Effector CD4-positive, alpha-beta T cell (primary cell): ENCODE measurements around the gene PEMT.
A peak's percentile ranks its signal among the peaks of the same experiment; 100 is the strongest.

Experiments
- DNase-seq: peaks from one replicate; pipeline ENCODE4 v3.0.0-alpha.2; 2020

PEMT gene

DNA sequence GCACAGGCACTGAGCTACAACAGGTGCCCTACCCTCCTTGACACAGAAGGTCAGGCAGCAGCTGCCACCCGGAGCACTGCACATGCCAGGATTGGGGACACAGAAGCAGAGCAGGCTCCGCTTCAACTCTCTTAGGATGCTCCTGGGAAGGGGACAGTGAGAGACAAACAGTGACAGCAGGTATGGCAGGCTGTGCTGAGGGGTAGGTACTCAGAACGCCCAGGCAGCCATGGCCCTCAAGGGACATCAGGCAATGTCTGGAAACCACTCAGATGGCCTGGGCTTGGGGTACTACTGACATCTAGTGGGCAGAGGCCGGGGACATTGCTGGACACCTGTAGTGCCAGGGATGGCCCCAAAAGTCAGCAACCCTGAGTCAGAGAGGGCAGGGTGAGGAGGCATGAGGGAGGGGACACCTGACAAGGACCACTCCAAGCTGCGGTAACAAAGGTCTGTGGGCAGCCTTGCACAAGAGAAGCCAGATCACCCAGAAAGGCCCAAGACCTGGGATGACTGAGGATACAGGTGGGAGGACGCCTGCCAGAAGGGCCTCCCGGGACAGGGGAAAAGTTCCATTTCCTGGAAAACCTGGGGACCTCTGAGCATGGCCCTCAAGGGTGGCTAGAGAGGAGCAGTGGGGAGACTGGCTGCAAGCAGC lies 21.2 kb downstream of the PEMT start:
- DNase-seq = no peak

DNA sequence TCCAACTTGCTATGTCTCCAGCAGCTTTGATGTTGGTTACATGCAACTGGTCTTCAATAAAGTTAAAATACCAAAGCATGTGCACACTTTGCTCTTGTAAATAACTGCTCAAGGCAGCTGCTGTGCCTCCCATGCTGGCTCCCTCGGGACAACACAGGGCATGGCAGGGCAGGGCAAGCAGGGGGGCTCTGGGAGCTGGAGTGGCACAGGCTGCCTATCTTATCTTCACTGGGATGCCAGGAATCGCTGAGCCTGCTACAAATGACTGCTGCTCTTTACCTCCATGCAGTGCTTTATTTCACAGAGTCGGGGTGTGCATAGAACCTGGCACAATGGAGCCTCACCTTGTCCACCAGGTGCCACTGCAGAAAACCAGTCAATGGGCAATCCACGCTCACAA lies 21.8 kb downstream of the PEMT start:
- no peak for DNase-seq

DNA sequence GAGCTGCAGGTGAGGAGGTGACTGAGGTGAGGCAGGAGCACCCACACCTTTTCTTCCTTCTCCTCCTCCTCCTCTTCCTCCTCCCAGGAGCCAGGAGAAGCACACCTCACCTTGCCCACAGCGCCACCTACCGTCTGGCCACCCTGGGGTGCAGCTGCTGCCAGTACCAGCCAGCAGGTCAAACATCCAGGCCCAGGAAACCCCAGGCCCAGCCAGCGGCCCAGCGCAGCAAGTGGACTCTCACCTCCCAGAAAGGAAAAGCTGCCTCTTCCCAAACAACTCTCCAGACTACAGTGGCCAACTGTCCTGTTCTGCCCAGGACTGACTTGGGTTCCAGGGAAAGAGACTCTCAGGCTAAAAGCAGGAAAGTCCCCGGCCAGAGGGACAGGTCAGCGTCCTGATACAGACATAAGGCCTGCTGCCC lies 22.7 kb downstream of the PEMT start:
- DNase-seq = peak; percentile 33

DNA sequence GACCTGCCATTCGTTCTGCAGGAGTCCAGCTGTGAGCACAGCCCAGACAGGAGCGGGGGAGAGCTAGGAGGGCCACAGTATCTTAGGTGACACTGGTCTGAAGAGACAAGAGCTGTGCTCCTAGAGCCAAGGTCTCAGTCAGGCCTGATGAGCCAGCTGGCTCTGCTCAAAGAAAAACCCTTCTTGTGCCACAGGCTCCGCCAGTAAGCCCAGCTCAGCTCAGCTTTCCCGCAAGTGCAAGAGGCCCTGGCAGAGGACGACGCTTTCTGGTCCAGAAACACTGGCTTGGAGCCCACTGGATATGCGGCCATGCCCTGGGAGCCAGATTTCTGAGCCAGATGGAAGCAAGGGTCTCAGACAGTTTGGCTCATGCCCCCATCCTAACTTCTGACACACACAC lies 23.9 kb downstream of the PEMT start:
- no peak for DNase-seq

DNA sequence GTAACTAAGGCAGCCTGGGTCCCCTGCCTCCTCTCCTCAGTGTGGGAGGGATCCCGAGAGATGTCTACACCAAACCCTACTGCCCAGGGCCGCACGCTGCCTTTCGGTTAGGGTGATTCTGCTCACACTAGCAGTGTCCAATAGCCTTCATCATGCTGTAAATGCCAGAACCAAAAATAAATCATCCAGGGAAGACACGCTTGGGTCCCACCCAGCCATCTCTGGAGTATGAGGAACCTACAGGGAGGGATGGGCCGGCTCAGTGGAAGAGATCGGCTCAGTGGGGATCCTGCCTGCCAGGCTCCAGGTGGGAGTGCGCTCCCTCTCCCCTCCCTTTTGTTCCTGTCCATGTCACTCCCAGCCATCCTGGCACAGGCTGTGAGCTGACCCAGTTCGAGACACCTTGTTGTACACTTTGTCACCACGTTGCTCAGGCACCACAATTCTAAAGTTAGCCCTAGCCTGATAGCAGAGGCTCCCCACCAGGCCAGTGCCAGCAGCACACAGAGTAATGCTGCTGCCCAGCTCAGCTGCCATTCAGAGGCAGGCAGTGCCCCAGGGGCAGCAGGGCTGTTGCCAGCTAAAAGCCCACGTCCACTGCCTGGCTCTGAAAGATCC lies 24.5 kb downstream of the PEMT start:
- no peak for DNase-seq

DNA sequence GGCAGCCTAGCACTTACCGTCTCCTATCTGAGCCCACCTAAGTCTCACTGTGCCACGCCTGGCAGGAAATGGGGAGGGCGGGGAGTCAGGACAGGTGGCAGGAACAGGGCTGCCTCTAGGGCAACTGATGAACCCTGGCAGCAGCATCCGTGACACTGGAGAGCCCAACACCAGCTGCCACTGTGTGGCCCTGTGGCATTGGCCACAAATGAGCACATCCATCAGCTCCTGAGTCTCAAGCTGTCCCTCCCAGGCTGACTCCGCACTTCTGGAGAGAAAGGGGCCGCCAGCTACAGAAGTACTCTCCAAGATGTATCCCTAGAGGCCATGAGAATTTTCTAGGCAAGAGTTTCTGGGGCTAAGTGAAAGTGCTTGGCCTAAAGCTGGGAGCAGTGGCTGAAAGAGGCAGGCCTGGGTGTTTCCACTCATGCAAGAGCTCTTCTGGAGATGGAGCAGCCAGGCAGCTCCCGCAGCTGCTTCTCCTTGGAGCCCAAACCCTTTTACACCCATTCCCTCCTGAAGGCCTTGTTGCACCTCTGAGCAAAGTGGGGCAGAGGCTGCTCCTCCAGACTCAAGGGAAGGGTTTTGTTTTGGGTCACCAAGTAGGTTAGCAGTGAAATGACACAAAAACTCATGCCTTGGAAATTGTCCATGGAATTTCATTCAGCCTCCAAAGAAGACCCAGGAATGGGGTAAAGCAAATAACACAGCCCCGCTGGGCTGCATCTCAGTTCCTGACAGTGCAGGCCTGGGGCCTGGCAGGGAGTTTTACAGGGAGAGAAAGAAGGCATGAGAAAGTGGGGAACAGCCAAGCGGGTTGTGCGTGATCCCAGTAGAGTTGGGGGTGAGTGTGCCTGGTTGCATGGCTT lies 25.8 kb downstream of the PEMT start:
- DNase-seq = no peak

DNA sequence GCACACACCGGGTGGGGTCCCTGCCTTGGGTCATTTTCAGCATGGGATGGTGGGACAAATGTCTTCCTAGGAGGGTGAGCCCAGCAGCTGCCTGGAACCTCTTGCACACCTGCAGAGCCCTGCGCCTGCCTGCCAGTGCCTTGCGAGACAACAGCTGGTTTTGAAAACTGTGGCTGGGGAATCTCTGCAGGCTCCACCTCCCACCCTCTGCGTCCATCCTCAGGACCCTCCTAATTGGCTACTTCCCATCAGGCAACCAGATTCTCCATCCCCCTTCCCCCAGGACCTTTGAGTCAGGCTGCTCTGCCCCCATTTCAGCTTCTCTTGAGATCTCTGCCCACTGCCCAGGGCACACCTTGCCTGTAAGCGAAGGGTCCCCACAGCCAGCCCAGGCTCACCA lies 26.6 kb downstream of the PEMT start:
- DNase-seq = no peak

DNA sequence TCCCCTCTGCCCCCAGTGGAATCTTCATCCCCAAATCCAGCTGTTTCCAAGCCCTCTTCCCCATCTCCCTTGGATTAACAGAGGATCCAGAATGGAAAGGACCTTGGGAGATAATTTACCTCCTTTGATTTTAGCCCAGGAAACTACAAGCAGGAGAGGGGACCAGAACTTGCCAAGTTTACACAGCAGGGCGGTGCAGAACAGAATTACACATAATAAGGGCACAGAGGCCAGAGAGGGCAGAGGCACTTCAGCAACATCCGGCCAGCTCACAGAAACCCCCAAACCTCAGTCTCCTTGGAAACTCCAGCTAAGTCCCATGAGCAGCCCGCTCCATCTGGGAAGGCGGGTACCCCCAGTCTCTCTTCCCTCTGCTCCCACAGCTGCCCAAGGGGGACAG lies 27.2 kb downstream of the PEMT start:
- DNase-seq = no peak

DNA sequence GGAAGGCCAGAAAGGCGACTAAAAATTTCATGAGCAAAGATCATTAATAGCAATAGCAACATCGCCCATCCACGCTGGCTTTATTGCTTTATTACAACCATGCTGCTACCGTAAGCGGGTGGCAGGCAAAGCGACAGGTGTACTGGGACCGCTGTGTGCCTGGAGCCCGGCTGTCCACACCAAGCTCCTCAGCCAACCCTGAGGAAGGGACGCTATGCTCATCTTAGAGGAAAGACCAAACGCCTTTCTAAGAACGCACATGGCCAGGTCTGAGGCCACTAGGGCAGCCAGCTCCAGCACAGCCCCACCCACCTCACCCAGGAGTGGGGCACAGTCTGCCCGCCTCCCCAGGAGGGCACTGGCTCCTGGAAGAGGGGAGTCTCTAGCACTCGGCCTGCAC lies 28.0 kb downstream of the PEMT start:
- DNase-seq = no peak

DNA sequence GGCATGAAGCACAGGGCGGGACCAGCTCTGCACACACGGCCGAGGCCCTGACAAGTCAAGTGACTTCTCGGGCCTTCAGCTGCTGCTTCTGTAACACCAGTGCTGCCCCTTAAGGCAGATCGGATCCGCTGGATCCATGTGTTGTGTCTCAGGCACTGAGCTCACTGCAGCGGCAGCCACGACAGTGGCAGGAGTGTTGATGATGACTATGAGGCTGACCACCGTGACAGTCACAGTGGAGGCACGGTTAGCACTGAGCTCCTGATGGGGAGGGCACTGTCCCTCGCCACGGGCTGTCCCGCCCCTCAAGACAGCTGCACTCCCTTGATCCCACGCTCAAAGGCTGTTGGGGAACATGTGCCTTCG lies 29.4 kb downstream of the PEMT start:
- DNase-seq = no peak

DNA sequence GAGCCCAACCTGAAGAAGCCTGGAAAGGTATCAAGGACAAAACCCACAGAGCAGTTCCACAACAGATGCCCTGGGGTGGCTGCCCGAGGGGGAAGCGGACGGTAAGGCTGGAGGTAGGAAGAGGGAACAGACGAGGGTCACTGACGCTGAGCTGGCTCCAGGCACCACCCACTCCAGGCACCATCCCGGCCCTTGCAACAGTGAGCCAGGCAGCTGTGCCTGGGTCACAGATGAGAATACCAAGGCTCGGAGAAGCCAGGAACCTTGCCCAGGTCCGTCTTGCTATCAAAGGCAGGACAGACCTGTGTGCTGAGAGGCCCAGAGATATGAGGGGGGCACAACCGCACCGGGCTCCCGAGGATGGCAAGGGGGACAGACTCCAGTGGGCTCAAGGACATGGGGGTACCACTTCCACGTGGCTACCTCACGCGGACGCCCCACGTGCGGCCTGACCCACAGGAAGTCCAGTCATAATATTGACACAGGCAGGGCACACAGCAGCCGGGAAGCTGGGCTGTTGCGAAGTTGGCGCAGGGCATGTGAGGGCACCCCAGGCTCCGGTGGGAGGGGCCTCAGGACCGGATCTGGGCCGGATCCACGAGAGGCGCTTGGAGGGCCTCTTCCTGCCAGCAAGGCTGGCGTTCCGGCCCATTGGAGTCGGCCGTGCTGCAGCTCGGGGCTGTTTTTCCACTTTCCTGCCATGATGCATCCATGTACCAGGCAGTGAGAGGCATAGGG lies 29.9 kb downstream of the PEMT start:
- no peak for DNase-seq

DNA sequence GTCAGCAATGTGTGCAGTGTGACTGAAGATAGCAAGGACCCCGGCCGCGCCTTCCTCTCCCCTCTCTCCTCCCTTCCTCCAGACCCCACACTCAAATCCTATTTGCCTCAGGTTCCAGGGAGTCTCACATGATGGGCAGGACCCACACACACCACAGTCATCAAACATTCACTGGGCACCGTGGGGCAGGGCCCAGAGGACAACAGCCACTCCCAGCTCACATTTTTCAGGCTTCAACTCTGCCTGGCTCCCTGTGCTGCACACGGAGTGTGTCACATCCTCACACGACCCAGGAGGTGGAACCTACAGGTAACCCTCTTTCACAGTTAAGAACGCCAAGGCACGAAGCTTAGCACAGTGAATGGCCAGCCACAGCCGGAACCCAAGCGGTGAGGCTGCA lies 30.5 kb downstream of the PEMT start:
- DNase-seq = no peak

DNA sequence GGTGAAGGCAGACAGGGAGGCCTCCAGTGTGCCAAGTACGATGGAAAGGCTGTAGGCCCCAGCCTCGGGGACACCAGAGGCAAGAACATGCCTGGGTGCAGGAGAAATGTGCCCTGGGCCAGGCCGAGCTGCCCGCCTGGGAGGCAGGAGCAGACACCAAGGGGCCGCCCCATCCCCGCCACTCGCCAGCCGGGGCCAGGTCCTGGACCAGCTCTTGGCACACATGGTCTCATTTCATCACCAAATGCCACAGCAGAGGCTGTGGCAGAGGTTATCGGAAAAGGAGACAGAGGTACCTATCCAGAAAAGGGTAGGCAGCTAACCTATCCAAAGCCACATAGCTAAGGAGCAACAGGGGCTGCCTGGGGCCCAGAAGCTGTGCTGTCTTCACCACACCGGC lies 31.3 kb downstream of the PEMT start:
- DNase-seq = no peak

DNA sequence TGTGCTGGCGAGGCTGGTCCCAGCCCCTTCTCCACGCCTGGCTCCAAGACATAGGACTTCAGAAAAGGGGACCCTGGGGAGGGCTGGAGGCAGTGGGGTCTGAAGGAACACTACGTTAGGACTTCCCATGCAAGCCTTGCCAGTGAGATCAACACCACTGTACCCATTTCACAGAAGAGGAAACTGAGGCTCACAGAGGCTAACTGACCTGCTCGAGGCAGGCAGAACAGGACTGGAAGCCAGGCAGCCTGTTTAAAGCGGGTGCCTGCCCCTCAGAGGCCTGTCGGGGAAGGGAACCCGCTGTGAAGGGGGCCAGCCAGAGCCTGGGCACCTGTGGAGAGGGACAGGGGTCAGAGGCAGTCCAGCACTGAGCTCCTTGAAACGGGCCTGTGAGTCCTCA lies 32.3 kb downstream of the PEMT start:
- no peak for DNase-seq

DNA sequence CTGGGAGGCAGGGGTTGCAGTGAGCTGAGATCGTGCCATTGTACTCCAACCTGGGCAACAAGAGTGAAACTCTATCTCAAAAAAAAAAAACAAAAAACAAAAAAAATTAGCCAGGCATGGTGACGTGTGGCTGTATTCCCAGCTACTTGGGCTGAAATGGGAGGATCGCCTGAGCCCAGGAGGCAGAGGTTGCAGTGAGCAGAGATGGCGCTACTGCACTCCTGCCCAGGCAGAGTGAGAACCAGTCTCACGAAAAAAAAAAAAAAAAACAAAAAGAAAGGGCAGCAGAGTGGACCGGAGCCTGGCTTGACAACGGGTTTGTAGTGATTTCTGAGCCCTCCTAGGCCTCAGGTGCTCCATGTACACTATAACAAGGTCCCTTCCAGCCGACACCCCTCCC lies 33.1 kb downstream of the PEMT start:
- DNase-seq = no peak

DNA sequence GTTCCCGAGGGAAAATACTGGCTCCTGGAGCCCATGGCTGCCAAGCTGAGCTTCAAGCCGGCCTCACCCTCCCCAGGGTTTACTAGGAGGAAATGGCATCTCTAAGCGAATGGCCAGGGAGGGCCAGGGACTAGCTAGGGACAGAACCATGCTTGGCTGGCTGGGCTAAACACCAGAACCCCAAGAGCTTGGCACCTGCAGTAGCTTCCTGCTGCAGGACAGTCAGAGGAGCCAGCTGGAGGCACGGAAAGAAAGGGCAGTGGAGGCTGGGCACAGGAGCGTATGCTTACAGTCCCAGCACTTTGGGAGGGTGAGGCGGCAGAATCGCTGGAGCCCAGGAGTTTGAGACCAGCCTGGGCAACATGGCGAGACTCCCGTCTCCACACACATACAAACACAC lies 33.7 kb downstream of the PEMT start:
- no peak for DNase-seq

DNA sequence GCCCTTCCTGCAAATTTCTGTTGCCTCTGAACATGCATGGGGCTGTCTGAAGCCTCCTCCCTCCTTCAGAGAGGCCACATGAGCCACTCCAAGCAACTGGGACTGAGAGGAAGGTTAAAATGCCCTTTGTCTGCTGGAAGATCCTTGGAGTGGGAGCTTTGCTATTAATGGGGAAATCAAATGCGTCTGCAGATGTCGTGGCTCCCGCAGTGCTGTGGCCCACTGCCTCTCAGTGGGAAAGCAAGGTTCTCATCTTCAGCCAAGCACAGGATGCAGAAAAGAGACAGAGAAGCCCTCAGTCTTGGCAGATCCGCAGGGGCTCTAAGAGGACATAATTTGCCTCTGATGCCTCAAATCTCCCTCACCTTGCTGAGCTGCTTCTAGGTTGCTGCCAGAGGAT lies 34.8 kb downstream of the PEMT start:
- DNase-seq = no peak

DNA sequence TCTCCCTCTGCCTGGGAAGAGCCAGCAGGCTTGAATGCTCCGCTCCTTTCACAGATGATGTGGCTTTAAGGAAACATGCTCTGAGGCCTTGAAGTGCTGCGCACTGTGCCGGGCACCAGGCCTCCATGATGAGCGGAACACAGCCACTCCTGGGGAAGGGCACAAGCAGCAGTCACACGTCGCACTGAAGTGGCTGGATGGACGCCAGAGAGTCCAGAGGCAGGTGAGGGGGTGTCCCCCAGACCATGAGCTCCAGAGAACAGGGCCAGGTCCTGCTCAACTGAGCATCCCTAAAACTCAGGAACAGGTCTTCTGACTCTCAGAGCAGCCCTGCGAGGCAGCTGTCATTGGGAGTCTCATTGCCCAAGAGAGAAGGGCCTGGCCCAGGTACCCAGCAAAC lies 35.6 kb downstream of the PEMT start:
- DNase-seq = no peak

DNA sequence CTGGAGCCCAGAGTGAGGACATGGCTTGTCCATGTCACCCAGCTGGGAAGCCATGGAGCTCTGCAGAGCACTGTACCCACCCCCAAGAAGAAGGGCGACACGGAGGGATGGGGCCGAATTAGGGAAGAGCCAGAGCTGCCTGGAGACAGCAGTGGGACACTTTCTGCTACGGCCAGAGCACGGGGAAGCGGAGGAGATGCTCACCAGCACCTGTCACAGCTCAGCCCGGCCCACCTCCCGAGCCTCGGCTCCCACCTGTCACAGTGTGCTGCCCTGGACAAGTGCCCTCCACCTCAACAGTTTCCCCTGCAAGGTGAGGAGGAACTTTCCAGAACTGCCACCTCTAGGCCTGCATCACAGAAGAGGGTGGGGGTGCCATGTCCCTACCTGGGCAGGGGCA lies 36.4 kb downstream of the PEMT start:
- DNase-seq = no peak

DNA sequence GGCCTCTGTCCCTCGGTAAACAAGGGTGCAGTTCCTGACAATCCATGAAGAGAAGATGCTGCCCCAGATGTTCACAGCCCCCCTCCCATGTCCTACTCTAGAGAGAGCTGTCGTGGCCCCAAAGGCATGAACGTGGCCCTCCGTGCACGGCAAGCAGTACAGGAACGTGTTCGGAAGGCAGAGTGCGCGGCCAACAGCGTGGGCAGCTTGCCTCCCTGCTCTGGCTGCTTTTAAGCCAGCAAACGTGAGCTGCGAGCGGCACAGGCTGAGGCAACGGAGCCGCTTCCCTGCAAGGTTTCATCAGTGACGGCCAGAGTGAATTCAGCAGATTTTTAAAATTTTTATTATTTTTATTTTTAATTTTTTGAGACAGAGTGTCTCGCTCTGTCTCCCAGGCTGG lies 37.2 kb downstream of the PEMT start:
- no peak for DNase-seq

DNA sequence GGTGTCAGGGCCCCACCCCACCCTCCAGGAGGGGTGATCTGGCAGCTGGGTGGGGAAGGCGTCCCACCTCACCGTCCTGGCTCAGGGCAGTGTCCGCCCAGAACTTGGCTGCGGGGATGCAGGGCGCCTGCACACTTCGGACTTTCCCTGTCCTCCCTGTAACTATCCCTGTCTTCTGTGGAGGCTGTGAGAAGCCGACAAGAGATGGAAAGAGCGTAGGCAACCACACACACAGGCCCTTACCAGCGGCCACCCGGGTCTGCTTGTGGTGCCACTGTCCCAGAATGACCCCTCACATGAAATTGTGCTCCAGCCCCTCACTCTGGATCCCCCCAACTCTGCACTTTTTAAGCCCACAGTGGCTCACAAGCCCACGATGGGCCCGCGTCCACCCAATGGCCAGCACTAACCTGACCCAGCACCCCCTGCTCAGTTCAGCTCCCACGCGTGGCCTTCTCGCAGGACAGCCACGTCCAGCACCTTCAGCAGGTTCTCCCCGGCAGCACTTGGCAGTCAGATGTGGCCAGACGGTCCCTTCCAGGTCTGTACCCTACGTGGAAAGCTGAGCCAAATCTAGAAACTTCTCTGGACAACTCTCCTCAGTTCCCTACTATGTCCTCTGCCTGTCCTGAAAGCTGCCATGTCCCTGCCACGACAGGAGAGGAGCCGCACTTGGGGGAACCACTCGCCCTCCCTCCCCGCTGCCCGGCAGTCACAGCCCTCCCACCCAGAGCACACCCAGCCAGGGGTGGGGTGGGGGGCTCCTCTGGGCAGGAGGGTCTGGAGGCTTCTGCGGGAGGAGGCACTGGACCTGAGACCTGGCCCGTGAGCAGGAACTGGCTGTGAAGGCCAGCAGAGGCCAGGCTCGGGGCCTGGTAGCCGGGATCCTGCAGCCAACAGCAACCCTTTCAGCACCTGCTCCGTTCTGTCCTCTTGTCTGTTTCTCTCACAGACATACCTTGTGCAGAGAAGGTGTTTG lies 38.0 kb downstream of the PEMT start:
- DNase-seq = no peak
